Neuronal stem cell (in vitro differentiated cells): ENCODE measurements around the gene VPS35.
"Not testable (repeated sequence)": the region's sequence is repeated elsewhere in the genome, so short reads cannot be mapped to it uniquely, and the experiment has no call there.

Source experiments
- DNase-seq: peaks from one replicate; pipeline ENCODE4 v3.0.0-alpha.2; 2013; ENCODE audit warnings: low spot score
- H2AFZ ChIP-seq: one replicate; pipeline ENCODE4 v1.6.1; 2013; ENCODE audit warnings: mild to moderate bottlenecking, low read length, inconsistent platforms
- H2AK5ac ChIP-seq: 2 replicates; pipeline ENCODE4 v1.6.1; 2013; ENCODE audit warnings: low read depth, mild to moderate bottlenecking, inconsistent platforms, low read length, moderate library complexity, mixed read lengths
- H2BK120ac ChIP-seq: 2 replicates; pipeline ENCODE4 v1.6.1; 2013; ENCODE audit warnings: low read depth, mild to moderate bottlenecking, inconsistent platforms, low read length, moderate library complexity, mixed read lengths
- H2BK12ac ChIP-seq: one replicate; pipeline ENCODE4 v1.6.1; 2013; ENCODE audit warnings: low read length, inconsistent platforms
- H2BK15ac ChIP-seq: 2 replicates; pipeline ENCODE4 v1.6.1; 2013; ENCODE audit warnings: mild to moderate bottlenecking, low read length, inconsistent platforms, mixed read lengths
- H2BK5ac ChIP-seq: one replicate; pipeline ENCODE4 v1.6.1; 2013; ENCODE audit warnings: inconsistent platforms, mild to moderate bottlenecking, low read length, moderate library complexity
- H3K14ac ChIP-seq: one replicate; pipeline ENCODE4 v1.6.1; 2013; ENCODE audit warnings: low read length, inconsistent platforms
- H3K18ac ChIP-seq: 2 replicates; pipeline ENCODE4 v1.6.1; 2013; ENCODE audit warnings: low read length, inconsistent platforms
- H3K23ac ChIP-seq: 2 replicates; pipeline ENCODE4 v1.6.1; 2013; ENCODE audit warnings: low read depth, mild to moderate bottlenecking, mixed read lengths, low read length, inconsistent platforms; ENCODE audit not compliant: poor library complexity
- H3K27ac ChIP-seq: replicated peaks from 3 replicates; pipeline ENCODE4 v1.5.1; 2013; ENCODE audit warnings: low read length, inconsistent platforms
- H3K27me3 ChIP-seq, 3 experiments: 2 replicates each; pipeline ENCODE4 v1.6.1; 2013; ENCODE audit warnings: low read length in 3 of 3, mild to moderate bottlenecking in 2 of 3, inconsistent platforms in 1 of 3, low read depth in 1 of 3, mixed read lengths in 1 of 3, moderate library complexity in 1 of 3; ENCODE audit not compliant: control insufficient read depth in 3 of 3, insufficient read depth in 3 of 3
- H3K36me3 ChIP-seq, 2 donors: replicated peaks in 1 of 2; 2 replicates each; pipeline ENCODE4 v1.6.1; 2013; ENCODE audit warnings: low read length in 2 of 2; ENCODE audit not compliant: control insufficient read depth in 2 of 2, insufficient read depth in 2 of 2
- H3K4ac ChIP-seq: 2 replicates; pipeline ENCODE4 v1.6.1; 2013; ENCODE audit warnings: inconsistent platforms, mild to moderate bottlenecking, low read length, moderate library complexity
- H3K4me1 ChIP-seq, 2 donors: 1 replicate in 1 of 2; 2 replicates in 1 of 2; pipeline ENCODE4 v1.6.1; 2013; ENCODE audit warnings: low read length in 2 of 2, low read depth in 1 of 2; ENCODE audit not compliant: control insufficient read depth in 2 of 2, insufficient read depth in 1 of 2
- H3K4me2 ChIP-seq: one replicate; pipeline ENCODE4 v1.6.1; 2013; ENCODE audit warnings: mild to moderate bottlenecking, low read length, inconsistent platforms; ENCODE audit not compliant: insufficient read depth, poor library complexity, severe bottlenecking
- H3K4me3 ChIP-seq, 2 donors: 2 replicates each; pipeline ENCODE4 v1.5.1; 2013; ENCODE audit warnings: low read length in 2 of 2, mild to moderate bottlenecking in 2 of 2, inconsistent platforms in 1 of 2, moderate library complexity in 1 of 2
- H3K79me1 ChIP-seq: one replicate; pipeline ENCODE4 v1.6.1; 2013; ENCODE audit warnings: low read depth, mild to moderate bottlenecking, inconsistent platforms, low read length, moderate library complexity
- H3K9ac ChIP-seq: one replicate; pipeline ENCODE4 v1.6.1; 2013; ENCODE audit warnings: mild to moderate bottlenecking, low read depth, low read length, inconsistent platforms; ENCODE audit not compliant: poor library complexity
- H3K9me3 ChIP-seq, 2 donors: replicated peaks in 1 of 2; 2 replicates each; pipeline versions ENCODE3 to v1.6.1; 2013; ENCODE audit warnings: low read length in 2 of 2, mild to moderate bottlenecking in 2 of 2, inconsistent platforms in 1 of 2, low read depth in 1 of 2, mixed read lengths in 1 of 2, moderate library complexity in 1 of 2; ENCODE audit not compliant: control insufficient read depth in 2 of 2, insufficient read depth in 1 of 2
- H4K8ac ChIP-seq: one replicate; pipeline ENCODE4 v1.6.1; 2013; ENCODE audit warnings: low read depth, mild to moderate bottlenecking, inconsistent platforms, low read length, moderate library complexity
- H4K91ac ChIP-seq: one replicate; pipeline ENCODE4 v1.6.1; 2013; ENCODE audit warnings: low read length, low read depth, mild to moderate bottlenecking, inconsistent platforms; ENCODE audit not compliant: poor library complexity
- WGBS, 2 donors: extraction: QIAGEN DNeasy Blood & Tissue Kit; methylation state at CpG; one replicate each; pipeline ENCODE4 v1.1.7; 2013; ENCODE audit warnings: missing lambda C conversion rate in 2 of 2, mixed read lengths in 1 of 2; ENCODE audit not compliant: insufficient read length in 2 of 2, insufficient replicate concordance in 1 of 2; ENCODE audit errors: extremely low coverage in 2 of 2; 5-methylcytosine and 5-hydroxymethylcytosine counted together

Gene VPS35

DNA sequence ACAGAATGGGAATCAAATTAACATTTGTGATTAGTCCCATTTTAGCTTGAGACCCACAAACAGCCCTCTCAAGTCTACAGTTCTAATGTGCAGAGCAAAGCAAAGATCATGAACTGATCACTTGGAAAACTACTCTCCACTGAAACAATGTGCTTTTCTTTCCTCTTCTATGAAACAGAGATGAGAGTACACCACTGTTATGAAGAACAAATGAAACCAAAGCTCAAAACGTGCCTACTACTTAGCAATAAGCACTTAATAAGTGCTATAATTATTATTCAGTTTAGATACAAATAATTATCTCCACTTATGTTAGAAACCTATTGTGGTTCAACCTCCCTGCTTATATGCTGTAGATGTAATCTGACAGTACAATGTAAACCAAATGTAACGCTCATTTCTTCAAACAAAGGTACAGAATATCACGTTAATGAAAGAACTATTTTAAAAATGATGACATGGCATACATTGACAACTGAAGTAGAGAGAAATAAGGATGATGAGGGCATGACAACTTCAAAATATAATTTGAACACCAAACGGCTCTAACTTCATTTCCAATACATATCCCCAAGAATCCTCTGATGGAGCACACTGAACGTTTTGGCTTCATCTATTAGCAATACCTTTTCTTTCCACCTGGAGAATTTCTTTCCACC, 2.0 kb downstream of the VPS35 start:
- Histone ChIP-seq H3K36me3 (peaks cover 5 to 21% of the 10 kb centered on the region in 2 donors), H4K91ac (no peak overlapping the region), H3K18ac (no peak overlapping the region), H3K9me3 (no peaks in the 10 kb centered on the region), H2BK15ac (no peak overlapping the region), H3K4me2 (peak overlapping the region; percentile 29), H3K79me1 (peaks cover 6% of the 10 kb centered on the region), H3K27ac (no peak overlapping the region), H3K9ac (no peak overlapping the region), H4K8ac (no peak overlapping the region), H2AK5ac (no peak overlapping the region), H2BK120ac (no peak overlapping the region), H2BK5ac (no peak overlapping the region), H3K23ac (no peak overlapping the region), H2BK12ac (no peak overlapping the region), H3K14ac (no peak overlapping the region), H3K4ac (no peak overlapping the region), H3K4me3 (peak overlapping the region in 1 of 2 donors; percentile 75), H3K4me1 (peaks cover 11 to 23% of the 10 kb centered on the region in 2 donors), H3K27me3 (no peaks in the 10 kb centered on the region), H2AFZ (no peak overlapping the region)
- DNase-seq, result no peak
- WGBS, 2 donors, result no CpG with 5 or more reads among the region's 5 CpGs

DNA sequence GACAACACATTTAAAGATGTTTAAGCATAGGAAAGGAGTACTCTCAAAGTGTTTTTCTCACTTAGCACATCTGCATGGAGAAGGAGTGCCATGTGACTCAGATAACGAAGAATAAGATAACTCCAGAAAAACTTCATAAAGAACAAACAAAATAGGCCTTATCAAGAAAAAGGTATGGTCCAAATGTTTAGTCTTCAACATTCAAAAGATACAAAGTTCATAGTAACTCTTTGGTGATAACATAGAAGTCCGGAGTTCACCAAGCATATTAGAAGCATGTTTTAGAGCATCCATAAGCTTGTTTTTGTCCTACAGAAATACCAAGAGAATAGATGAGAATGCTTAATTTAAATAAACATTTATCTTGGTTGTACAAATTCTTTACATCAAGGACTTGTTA, 7.1 kb downstream of the VPS35 start:
- H3K18ac ChIP-seq, H3K9ac ChIP-seq, H3K4me1 ChIP-seq, H3K23ac ChIP-seq, H3K4me2 ChIP-seq, H3K4me3 ChIP-seq, H2BK120ac ChIP-seq, H4K91ac ChIP-seq, H3K4ac ChIP-seq, H2AK5ac ChIP-seq, DNase-seq, H2BK5ac ChIP-seq, H3K79me1 ChIP-seq, H3K14ac ChIP-seq, H3K27ac ChIP-seq, H3K9me3 ChIP-seq, H3K27me3 ChIP-seq, H2BK15ac ChIP-seq, H4K8ac ChIP-seq, H2AFZ ChIP-seq, H2BK12ac ChIP-seq: not testable (repeated sequence)
- WGBS, 2 donors, result no CpG with 5 or more reads among the region's 2 CpGs
- H3K36me3 ChIP-seq, result peaks cover 6 to 53% of the 10 kb centered on the region in 2 donors

DNA sequence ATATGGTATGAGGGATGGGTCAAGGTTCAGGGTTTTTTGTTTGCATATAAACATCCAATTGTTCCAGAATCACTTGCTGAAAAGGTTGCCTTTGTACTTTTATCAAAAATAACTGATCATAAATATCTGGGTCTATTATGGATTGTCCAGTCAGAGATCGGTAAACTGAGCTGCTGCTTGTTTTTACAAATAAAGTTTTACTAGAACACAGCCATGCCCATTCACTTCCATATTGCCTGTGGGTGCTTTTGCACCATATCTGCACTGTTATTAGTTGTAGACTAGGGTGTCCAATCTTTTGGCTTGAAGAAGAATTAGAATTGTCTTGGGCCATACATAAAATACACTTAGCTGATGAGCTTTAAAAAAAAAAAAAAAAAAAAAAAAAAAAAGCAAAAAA, 11.0 kb downstream of the VPS35 start:
- not testable (repeated sequence) for H3K4me1 ChIP-seq, H2AK5ac ChIP-seq, H3K27me3 ChIP-seq, H3K9ac ChIP-seq, H4K91ac ChIP-seq, H3K4me3 ChIP-seq, H3K27ac ChIP-seq, H3K4ac ChIP-seq, H3K9me3 ChIP-seq, H3K23ac ChIP-seq, H2BK12ac ChIP-seq, H2BK120ac ChIP-seq, H2BK5ac ChIP-seq, H3K79me1 ChIP-seq, H2AFZ ChIP-seq, H4K8ac ChIP-seq, H3K14ac ChIP-seq, H2BK15ac ChIP-seq, H3K4me2 ChIP-seq, H3K18ac ChIP-seq, DNase-seq
- H3K36me3 ChIP-seq, result peaks cover 8 to 90% of the 10 kb centered on the region in 2 donors
- WGBS, 2 donors, result no CpG with 5 or more reads among the region's 1 CpG

DNA sequence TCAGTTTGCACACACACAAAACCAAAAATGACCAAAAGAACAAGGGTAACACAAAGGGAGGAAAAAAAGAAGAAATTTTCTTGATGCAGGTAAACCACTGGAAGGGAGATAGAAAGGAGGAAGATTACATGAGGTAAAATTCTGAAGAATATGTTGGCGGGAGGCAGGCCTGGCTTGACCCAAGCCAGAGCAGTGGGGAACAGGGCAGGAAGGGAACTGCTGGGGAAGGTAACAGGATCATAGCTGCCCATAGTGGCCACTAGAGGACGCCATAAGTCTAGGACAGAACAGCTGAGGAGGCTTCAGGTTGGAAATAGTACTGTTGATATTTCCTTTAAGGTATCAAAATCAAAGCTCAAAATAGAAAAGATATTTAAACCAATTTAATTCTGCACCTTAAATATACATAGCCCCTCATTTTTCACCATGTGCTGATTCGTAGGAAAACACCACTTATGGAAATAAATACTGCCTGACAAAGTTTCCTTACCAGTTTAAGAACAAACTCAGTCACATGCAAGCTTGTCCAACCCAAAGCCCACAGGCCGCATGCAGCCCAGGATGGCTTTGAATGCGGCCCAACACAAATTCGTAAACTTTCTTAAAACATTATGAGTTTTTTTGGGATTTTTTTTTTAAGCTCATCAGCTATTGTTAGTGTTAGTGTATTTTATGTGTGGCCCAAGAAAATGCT, 15.5 kb downstream of the VPS35 start:
- H3K4me2 ChIP-seq, result no peak overlapping the region
- no peak overlapping the region for H2BK120ac ChIP-seq
- H3K9ac ChIP-seq, result no peak overlapping the region
- H3K9me3 ChIP-seq, result no peaks in the 10 kb centered on the region
- no peak overlapping the region for H4K91ac ChIP-seq
- no peak overlapping the region for H3K14ac ChIP-seq
- H2AFZ ChIP-seq, result no peak overlapping the region
- no peak overlapping the region for H3K18ac ChIP-seq
- H4K8ac ChIP-seq, result no peak overlapping the region
- H3K4me3 ChIP-seq, result no peak overlapping the region
- H3K23ac ChIP-seq, result no peak overlapping the region
- H3K36me3 ChIP-seq, result peaks cover 18 to 98% of the 10 kb centered on the region in 2 donors
- peak; percentile 46 for DNase-seq
- H2AK5ac ChIP-seq, result no peak overlapping the region
- H3K79me1 ChIP-seq, result no peaks in the 10 kb centered on the region
- no peak overlapping the region for H2BK12ac ChIP-seq
- H3K27ac ChIP-seq, result no peak overlapping the region
- H2BK5ac ChIP-seq, result no peak overlapping the region
- no peak overlapping the region for H2BK15ac ChIP-seq
- H3K4ac ChIP-seq, result no peak overlapping the region
- H3K4me1 ChIP-seq, result no peaks in the 10 kb centered on the region
- H3K27me3 ChIP-seq, result no peaks in the 10 kb centered on the region
- no CpG with 5 or more reads among the region's 6 CpGs for WGBS, 2 donors
